ENCODE data around the gene C1QTNF9B. TPM values are rescaled to one million over a fixed set of nuclear protein-coding genes. Genes with fewer than 3 reads are reported as not detected.
A peak's percentile ranks its signal among the peaks of the same experiment; 100 is the strongest.
"Not testable (repeated sequence)": the region's sequence is repeated elsewhere in the genome, so short reads cannot be mapped to it uniquely, and the experiment has no call there.

The C1QTNF9B gene
- polyA plus RNA-seq (ENCODE audit: insufficient read length in 12 of 12): 1 to 10 TPM in 9 of 12 donors, under 1 TPM in 1, not detected in 2; 0.77 to 4.2 (median 2.4) TPM
- long read RNA-seq, donor 1: 0 reads
- long read RNA-seq, donor 2: 0 reads
- long read RNA-seq, donor 3, partial matches to known transcripts: 0 of 1 reads
- long read RNA-seq, donor 3, other reads (novel, unspliced or antisense): 0 of 1 reads
- long read RNA-seq, donor 4: 0 reads
- long read RNA-seq, donor 5: 0 reads
- long read RNA-seq, donor 6: 0 reads
- long read RNA-seq, donor 7, partial matches to known transcripts: 0 of 1 reads
- long read RNA-seq, donor 7, other reads (novel, unspliced or antisense): 0 of 1 reads
- long read RNA-seq, donor 8: 0 reads
- long read RNA-seq, donor 9: 0 reads
- long read RNA-seq, donor 10: 0 reads
- long read RNA-seq, donor 11: 0 reads

GRCh38 chr13:23897452-23897919 is at the start of gene C1QTNF9B:
Gene C1QTNF9B, minus strand, starts transcription at chr13:23897502.
- not testable (repeated sequence) for DNase-seq

- no peak for DNase-seq
Observed at GRCh38 chr13:23946900-23947299, 49.6 kb upstream of the C1QTNF9B start.

GRCh38 chr13:23946067-23946466 is 48.8 kb upstream of the C1QTNF9B start:
- no peak for DNase-seq

DNA sequence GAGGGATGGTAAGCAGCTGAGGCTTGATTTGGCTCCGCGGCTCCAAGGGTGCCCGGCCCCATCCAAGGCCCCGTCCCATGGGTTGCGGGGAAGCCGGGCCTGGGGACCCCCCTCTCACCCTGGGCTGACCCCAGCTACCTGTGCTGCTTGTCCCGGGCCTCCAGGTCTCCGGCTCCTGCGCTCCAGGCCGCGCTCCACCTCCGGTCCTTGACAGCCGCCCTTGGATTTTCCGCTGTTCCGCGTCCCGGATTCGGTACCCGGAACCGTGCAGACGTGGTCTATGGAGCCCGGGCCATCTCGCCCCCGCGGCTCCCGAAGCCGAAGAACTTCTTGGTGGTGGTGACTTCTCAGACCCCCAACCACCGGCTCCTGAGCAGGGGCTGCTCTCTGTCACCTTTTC is 48.3 kb upstream of the C1QTNF9B start:
- DNase-seq: no peak

- no peak for DNase-seq
Observed at GRCh38 chr13:23941211-23941610, 43.9 kb upstream of the C1QTNF9B start.

GRCh38 chr13:23939666-23940065 is 42.4 kb upstream of the C1QTNF9B start:
- not testable (repeated sequence) for DNase-seq

DNA sequence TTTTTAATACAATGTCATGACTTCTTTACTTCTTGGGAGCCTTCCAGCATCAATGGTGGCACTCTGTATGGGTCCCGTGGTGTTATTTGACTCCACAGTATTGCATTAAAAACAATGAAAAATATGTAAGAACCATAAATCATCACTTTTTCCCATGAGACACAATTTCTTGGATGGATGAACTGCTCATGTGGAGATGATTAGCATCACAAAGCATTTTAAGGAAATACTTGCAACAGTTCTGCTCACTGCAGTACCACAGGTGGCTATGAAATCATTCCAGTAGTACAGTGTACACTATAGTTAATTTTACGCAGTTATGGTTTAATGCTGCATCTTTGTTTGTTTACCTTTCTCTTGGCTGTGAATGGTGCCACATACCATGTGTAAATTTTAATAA is 37.2 kb upstream of the C1QTNF9B start:
- DNase-seq: peak; percentile 51

DNA sequence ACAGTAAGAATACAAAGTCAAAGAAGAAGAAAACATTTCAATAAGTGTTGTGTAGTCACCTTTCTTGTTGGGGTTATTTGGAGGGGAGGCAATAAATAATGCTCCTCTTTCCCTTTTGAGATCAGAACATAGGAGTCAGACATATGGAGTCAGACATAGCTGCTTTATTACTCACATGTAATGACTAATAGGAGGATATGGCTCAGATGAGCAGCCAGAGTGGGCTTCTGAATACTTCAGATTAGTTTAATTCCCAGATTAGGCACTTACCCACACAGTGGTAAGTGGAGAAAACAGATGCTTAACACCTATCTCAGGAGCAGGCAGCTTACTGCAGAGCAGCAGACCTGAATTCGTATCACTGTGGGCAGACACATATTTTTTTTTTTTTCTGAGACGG is 31.7 kb upstream of the C1QTNF9B start:
- DNase-seq: no peak

- DNase-seq: no peak
Observed at GRCh38 chr13:23923031-23923430, 25.7 kb upstream of the C1QTNF9B start.

- no peak for DNase-seq
Observed at GRCh38 chr13:23922005-23922932, 25.0 kb upstream of the C1QTNF9B start.

DNA sequence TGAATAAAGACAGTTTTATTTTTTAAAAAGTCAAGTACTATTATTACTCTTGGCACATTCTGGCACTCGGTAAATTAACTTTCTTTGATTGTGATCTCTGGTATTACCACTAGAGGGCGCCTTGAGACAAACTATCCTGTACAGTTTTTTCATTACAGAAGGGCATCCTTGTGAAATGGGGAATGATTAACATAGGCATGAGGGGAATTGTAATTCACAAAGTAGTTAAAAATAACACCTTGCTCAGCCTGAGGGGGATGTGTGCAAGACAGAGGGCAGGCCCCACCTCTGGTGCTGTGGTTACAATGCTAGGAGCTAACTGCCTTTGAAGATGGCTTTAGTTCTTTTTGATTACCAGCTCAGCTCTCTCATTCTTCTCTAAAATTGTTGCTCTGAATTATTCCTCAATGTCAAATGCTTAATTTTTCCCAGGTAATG is 24.2 kb upstream of the C1QTNF9B start:
- no peak for DNase-seq

GRCh38 chr13:23919006-23919405 is 21.7 kb upstream of the C1QTNF9B start:
- no peak for DNase-seq

DNA sequence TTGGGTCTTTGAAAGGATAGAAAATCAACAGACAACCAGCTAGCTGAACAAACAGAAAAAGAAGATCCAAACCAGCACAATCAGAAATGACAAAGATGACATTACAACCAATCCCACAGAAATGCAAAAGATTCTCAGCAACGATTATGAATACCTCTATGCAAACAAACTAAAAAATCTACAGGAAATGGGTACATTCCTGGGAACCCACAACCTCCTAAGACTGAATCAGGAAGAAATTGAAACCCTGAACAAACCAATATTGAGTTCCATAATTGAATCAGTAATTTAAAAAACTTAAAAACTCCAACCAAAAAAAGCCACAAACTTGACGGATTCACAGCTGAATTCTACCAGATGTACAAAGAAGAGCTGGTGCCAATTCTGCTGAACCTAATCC is 20.9 kb upstream of the C1QTNF9B start:
- DNase-seq: no peak

- no peak for DNase-seq
Observed at GRCh38 chr13:23915308-23915707, 18.0 kb upstream of the C1QTNF9B start.

DNA sequence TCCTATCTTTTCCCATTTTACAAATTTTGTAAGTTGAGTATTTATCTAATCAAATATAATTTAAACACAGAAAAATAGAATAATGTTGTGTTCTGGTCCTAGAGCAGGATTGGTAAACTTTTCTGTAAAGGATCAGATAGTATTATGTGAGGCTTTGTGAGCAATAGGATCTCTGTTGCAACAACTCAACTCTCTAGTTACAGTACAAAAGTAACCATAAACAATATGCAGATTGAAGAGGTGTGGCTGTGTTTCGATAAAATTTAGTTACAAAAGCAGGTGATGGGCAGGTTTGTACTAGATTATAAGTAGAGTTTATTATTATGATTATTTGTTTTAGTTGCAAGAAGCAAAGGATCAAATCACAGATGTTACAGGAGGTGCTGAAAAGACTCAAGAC is 15.2 kb upstream of the C1QTNF9B start:
- no peak for DNase-seq

DNA sequence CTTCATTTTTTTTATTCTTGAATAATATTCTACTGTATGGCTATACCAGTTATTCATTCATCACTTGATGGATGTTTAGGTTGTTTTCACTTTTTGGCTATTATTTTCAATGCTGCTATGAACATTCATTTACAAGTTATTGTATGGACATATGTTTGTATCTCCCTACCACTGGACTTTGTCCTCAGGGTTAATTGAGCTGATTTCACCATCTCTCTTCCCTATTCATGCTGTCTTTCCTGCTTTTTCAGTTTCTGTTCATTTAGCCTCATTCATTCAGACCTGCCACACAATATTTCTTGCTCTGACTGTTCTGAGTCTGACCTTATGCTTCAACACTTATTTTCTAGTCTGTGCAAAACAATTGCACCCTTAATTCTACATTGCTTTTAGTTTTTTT is 12.3 kb upstream of the C1QTNF9B start:
- DNase-seq: no peak

GRCh38 chr13:23905766-23906165 is 8.5 kb upstream of the C1QTNF9B start:
- no peak for DNase-seq

GRCh38 chr13:23903906-23904280 is 6.6 kb upstream of the C1QTNF9B start:
- DNase-seq: no peak

GRCh38 chr13:23902975-23903905 is 5.9 kb upstream of the C1QTNF9B start:
- no peak for DNase-seq

- no peak for DNase-seq
Observed at GRCh38 chr13:23901365-23901764, 4.1 kb upstream of the C1QTNF9B start.

DNA sequence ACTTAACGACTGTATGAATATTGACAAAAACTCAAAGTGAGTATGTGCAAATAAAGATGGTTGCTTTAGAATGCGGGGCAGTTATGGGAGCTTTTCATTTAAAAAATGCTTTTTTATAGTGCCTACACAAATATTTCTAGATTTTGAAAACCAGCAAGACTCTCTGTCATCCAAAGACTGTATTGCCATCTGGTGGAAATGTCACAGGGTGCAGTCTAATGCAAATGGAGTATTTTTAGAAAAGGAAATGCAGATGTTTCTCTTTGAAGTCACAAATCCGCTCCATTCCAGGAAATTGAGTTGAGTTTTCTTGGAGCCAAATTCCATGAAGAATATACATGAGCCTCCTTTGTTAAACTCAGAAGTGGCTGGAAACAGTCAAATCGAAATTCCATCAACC is 2.3 kb upstream of the C1QTNF9B start:
- DNase-seq: peak; percentile 51

- no peak for DNase-seq
Observed at GRCh38 chr13:23898101-23898500, 799 bp upstream of the C1QTNF9B start.
